Measurements from ENCODE around the gene S100A4.
"Not testable (repeated sequence)": the region's sequence is repeated elsewhere in the genome, so short reads cannot be mapped to it uniquely, and the experiment has no call there.

S100A4 gene

GRCh38 chr1:153532181-153532580 lies 13.4 kb downstream of the S100A4 start:
- no peak for DNase-seq

DNA sequence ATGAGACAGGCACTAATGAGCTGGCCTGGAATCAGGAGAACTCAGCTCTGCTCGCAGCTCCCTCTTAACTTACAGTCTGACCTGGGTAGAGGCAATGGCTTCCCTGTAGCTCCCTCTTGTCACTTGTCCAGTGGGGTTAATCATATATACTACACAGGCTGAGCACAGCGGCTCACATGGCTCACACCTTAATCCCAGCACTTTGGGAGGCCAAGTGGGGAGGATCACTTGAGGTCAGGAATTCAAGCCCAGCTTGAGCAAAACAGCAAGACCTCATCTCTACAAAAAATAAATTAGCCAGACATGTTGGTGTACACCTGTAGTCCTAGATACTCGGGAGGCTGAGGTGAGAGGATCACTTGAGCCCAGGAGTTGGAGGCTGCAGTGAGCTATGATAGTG lies 14.0 kb downstream of the S100A4 start:
- DNase-seq = no peak

DNA sequence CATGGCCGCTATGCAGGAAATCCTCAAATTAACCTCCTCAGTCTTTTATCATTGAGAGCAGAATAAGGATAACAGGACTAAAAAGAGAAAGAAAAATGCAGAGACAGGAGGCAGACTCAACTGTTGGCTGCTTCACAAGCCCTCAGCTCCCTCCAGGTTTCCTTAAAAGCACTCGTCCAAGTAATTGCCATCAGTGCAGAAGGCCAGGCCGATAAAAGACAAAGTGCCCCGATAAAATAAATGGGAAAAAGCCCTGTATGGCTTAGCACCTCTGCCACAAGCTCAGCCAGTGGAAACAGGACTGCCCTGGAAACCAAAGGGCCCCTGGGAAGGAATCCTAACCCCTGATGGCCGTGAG lies 17.9 kb downstream of the S100A4 start:
- no peak for DNase-seq

DNA sequence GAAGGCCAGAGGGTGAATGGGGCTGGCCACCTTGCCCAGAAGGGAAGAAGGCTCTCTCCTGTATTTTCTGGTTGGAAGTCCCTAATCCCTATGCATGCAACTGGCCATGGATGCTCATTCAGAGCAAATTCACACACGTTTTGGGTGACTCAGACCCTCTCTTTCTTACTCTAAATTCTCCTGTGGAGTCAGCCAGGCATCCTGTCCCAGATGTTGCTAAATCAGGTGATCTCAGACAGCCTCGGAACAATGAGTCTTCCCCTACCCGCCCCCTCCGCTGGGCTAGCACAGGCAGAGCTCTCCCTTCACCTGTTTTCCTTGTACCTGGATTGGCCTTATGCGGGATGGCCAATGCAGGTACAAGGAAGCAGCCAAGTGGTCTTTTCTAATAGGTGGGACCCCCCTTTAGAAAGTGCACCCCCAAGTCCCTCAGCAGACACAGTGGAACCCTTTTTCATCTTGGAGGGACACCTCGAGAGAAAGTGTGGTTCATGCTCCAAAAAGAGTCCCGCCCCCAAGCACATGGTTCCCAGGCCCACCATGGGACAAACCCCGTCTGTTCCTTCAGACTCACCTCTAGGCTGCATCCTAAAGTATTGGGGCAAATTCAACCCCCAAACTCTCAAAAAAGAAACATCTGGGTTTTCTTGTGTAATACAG lies 18.5 kb downstream of the S100A4 start:
- no peak for DNase-seq

GRCh38 chr1:153526132-153526543 lies 19.5 kb downstream of the S100A4 start:
- no peak for DNase-seq

GRCh38 chr1:153525088-153525728 lies 20.4 kb downstream of the S100A4 start:
- DNase-seq = no peak

DNA sequence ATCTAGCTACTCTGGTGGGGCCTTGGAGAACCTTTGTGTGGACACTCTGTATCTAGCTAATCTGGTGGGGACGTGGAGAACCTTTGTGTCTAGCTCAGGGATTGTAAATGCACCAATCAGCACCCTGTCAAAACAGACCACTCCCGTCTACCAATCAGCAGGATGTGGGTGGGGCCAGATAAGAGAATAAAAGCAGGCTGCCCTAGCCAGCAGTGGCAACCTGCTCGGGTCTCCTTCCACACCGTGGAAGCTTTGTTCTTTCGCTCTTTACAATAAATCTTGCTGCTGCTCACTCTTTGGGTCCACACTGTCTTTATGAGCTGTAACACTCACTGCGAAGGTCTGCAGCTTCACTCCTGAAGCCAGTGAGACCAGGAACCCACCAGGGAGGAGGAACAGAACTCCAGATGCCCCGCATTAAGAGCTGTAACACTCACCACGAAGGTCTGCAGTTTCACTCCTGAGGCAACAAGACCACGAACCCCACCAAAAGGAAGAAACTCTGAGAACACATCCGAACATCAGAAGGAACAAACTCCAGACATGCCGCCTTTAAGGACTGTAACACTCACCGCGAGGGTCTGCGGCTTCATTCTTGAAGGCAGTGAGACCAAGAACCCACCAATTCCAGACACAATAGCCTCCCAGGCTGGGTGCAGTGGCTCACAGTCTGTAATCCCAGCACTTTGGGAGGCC lies 23.1 kb downstream of the S100A4 start:
- not testable (repeated sequence) for DNase-seq

DNA sequence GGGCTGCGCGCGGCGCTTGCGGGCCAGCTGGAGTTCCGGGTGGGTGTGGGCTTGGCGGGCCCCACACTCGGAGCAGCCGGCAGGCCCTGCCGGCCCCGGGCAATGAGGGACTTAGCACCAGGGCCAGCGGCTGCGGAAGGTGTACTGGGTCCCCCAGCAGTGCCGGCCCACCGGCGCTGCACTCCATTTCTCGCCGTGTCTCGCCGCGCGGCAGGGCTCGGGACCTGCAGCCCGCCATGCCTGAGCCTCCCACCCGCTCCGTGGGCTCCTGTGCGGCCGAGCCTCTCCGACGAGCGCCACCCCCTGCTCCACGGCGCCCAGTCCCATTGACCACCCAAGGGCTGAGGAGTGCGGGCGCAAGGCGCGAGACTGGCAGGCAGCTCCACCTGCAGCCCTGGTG lies 23.8 kb downstream of the S100A4 start:
- not testable (repeated sequence) for DNase-seq

DNA sequence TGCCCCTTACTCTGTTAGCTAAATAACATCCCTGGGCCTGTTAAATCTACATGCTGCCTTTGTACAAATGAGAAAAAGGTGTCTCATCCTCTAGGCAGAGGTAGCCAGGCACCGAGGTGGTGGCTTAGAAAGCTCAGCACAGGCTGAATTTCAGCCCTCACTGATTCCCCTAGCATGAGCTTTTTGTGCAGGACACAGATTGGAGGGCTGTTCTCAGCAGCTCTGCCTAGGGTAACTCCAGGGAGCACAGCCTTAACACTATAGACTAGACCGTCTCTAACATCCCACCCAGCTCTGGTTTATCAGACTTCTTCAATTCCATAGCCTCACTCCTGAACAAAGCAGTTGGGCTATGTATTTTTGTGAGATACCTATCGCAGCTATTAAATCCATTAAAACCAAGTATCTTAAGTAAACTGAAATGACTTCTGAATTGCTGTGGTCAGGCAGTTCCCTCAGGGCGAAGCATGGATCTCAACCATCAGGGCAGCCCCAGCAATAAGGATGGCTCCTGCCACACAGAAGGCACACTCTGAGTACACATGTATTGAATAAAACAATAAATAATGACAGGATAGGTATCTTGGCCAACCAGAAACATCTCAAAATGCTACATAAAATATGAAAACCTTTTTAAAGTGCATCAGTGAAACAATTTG lies 24.7 kb downstream of the S100A4 start:
- DNase-seq = peak; percentile 44

DNA sequence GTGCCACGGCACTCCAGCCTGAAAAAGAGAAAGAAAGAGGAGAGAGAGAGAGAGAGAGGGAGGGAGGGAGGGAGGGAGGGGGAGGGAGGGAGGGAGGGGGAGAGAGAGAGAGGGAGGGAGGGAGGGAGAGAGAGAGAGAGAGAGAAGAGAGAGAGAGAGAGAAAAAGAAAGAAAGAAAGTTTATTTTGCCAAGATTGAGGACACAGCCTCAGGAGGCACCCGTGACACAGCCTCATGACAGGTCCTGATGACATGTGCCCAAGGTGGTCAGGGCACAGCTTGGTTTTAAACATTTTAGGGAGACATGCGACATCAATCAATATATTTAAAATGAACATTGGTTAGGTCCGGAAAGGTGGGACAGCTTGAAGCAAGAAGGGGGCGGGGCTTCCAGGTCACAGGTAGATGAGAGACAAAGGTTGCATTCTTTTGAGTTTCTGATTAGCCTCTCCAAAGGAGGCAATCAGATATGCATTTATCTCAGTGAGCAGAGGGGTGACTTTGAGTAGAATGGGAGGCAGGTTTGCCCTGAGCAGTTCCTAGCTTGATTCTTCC lies 25.4 kb downstream of the S100A4 start:
- DNase-seq = peak; percentile 29

- DNase-seq = no peak
These were observed 26.4 kb downstream of the S100A4 start for GRCh38 chr1:153519242-153519641.

- peak; percentile 35 for DNase-seq
These were observed 29.9 kb downstream of the S100A4 start for GRCh38 chr1:153515504-153516394.

DNA sequence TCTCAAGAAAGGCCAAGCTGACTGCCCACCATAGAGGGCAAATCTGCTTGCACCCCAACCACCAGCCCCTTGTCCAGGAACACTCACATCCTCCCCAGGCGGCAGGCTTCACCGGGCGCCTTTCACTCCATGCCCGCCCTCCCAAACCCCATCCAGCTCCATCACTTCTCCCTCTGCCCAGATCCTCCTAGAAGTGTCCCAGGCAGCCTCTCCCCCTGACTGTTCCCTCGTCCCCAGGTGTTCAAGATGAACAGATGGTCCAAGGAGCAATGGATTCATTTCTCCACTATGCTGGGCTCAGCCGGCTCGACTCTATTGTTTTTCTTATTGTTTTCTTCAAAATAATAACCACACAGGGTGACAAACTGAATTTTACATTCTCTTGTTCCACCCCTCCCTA lies 31.9 kb downstream of the S100A4 start:
- no peak for DNase-seq

DNA sequence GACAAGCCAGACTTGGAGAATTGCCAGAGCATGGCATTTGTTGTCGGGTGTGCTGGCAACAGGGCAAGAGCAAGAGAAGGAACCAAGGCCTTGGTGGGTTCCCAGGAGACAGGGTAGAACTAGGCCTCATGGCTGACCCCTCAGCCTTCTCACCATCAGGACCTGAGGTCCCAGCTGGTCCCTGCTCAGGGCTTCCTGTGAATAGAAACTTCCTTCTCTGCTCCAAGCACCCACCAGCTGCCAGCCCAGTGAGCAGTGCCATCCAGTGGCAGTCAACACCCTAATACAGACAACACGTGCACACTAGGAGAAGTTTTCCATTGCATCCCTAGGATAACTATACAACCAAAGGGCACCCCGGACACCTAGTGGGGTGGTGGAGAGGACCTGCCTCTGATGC lies 32.6 kb downstream of the S100A4 start:
- DNase-seq = no peak

GRCh38 chr1:153510984-153511410 lies 34.6 kb downstream of the S100A4 start:
- peak; percentile 89 for DNase-seq

GRCh38 chr1:153509729-153510354 lies 35.8 kb downstream of the S100A4 start:
- DNase-seq = peak; percentile 86

GRCh38 chr1:153509036-153509435 lies 36.6 kb downstream of the S100A4 start:
- DNase-seq = no peak

- no peak for DNase-seq
These were observed 37.6 kb downstream of the S100A4 start for GRCh38 chr1:153507926-153508583.

- DNase-seq = no peak
These were observed 38.7 kb downstream of the S100A4 start for GRCh38 chr1:153506831-153507413.

GRCh38 chr1:153506386-153506785 lies 39.2 kb downstream of the S100A4 start:
- DNase-seq = no peak

- no peak for DNase-seq
These were observed 40.0 kb downstream of the S100A4 start for GRCh38 chr1:153505576-153505975.

All from activated CD8-positive, alpha-beta memory T cell treated with anti-CD3 and anti-CD28 coated beads, Interleukin-2, amount 50 U/mL, for 48 hours (primary cell).